Measurements from ENCODE around the gene KRTAP5-5. TPM values are rescaled to one million over a fixed set of nuclear protein-coding genes. Genes with fewer than 3 reads are reported as not detected.

The KRTAP5-5 gene
- total and polyA plus RNA-seq, 10 of the 15 experiments (the other 5 are each of a cell fraction or from before 2014, with no cell fraction given), result not detected

GRCh38 chr11:1667121-1667850 lies 37.7 kb downstream of the KRTAP5-5 start:
- in situ Hi-C loops (cut with MboI) (no loop called here), intact Hi-C loops (cut with micrococcal nuclease; ENCODE audit: unreplicated experiment) (no loop called here)
- H3K4me1 ChIP-seq (ENCODE audit: control insufficient read depth, insufficient read depth, low read length), result no peaks in the 10 kb centered on the region
- H3K9ac ChIP-seq (ENCODE audit: control insufficient read depth, insufficient read depth, low read length), result no peak overlapping the region
- TF ChIP-seq ESRRA (IDR thresholded peaks at IDR 0.05; ENCODE audit: low read length) (no peak), NR2C1 (IDR thresholded peaks at IDR 0.05) (no peak), ATF3 (IDR thresholded peaks at IDR 0.05; ENCODE audit: borderline replicate concordance, extremely low read depth, low read depth, low read length) (no peak), BCL3 (IDR thresholded peaks at IDR 0.05; ENCODE audit: borderline replicate concordance, insufficient read depth, low read depth, low read length, poor library complexity, severe bottlenecking) (no peak), NKRF (conservative IDR thresholded peaks at IDR 0.05) (no peak), IKZF1 (conservative IDR thresholded peaks at IDR 0.05) (no peak), BRCA1 (IDR thresholded peaks at IDR 0.05; ENCODE audit: low read depth, low read length) (no peak), SIN3A (IDR thresholded peaks at IDR 0.05; ENCODE audit: low read depth, low read length) (no peak)
- no peak for DNase-seq (ENCODE audit: low read depth, low spot score)
- no peaks in the 10 kb centered on the region for H4K20me1 ChIP-seq (ENCODE audit: control insufficient read depth, insufficient read depth)
- H3K36me3 ChIP-seq (ENCODE audit: control insufficient read depth in 2 of 2, insufficient read depth in 2 of 2, low read length in 1 of 2), result no peaks in the 10 kb centered on the region
- no peaks in the 10 kb centered on the region for H3K79me2 ChIP-seq (ENCODE audit: control insufficient read depth, insufficient read depth, low read length)
- POLR2A ChIA-PET, result no interaction called here
- H3K27me3 ChIP-seq (replicated peaks in 1 of 2; ENCODE audit: control insufficient read depth in 2 of 2, insufficient read depth in 2 of 2, low read length in 1 of 2), result no peaks in the 10 kb centered on the region; a peak in 1 of 4 replicates
- ATAC-seq, result no peak
- H3K4me3 ChIP-seq, result no peak overlapping the region
- no peak overlapping the region for H2AFZ ChIP-seq (ENCODE audit: control insufficient read depth, low read depth, low read length)
- RAD21 ChIA-PET (ENCODE audit: unreplicated experiment), result no interaction called here
- H3K4me2 ChIP-seq (ENCODE audit: control insufficient read depth, insufficient read depth), result no peak overlapping the region
- SMC1A ChIA-PET (ENCODE audit: uncharacterized antibody, unreplicated experiment), result no interaction called here
- H3K27ac ChIP-seq (ENCODE audit: control insufficient read depth, insufficient read depth), result no peak overlapping the region
- no peak for FAIRE-seq
- 45% methylated on average over 21 of the region's 24 CpGs for WGBS (ENCODE audit: insufficient coverage, insufficient replicate concordance, low lambda C conversion rate, missing lambda C conversion rate)
- no peaks in the 10 kb centered on the region for H3K9me3 ChIP-seq (replicated peaks; ENCODE audit: control insufficient read depth, insufficient read depth, low read length)
- CTCF ChIA-PET, result no interaction called here
- no TSS peak for BruUV-seq (replicated peaks)
